NCI-H1048 (cell line): ENCODE results near the gene CTAGE8.
"Not testable (repeated sequence)": the region's sequence is repeated elsewhere in the genome, so short reads cannot be mapped to it uniquely, and the experiment has no call there.

Experiments
- DNase-seq: peaks from one replicate; lab custom pipeline; 2025; lab: John Stamatoyannopoulos, UW

Gene CTAGE8

DNA sequence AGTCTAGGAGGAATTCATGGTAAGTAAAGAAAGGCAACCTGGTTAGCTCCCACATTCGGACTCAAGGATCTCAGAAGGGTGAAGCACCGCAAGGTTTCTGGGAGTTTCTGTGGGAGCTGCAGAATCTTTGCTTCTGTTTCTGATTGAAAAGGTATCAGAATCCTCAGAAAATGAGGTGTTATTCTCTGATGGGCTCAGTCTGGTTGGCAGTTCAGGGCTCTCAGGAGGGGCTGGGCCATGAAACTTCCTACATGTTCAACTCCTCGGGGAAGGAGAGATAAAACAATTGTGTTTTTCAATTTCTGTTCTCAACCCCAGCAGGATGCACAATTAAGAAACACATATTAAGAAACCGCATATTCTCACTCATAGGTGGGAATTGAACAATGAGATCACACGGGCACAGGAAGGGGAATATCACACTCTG is 13.6 kb downstream of the CTAGE8 start:
- DNase-seq = no peak

DNA sequence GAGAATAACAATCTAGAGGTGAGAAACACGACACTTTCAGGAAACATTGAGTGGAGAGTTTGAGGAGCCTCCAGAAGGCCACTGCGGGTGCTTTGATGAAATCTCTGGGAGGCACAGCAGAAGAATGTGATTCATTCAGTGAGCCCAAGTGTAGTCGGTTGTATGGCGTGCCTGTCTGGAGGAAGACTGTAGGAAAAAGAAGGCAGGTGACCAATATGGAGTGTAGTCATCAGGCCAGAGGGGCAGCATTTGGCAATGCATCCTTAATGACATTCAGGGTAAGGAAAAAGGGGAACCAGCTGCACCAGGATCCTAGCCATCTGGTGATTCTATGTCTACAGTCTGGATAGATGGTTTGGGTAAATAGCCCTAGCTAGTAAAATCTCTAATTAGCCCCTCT is 16.8 kb downstream of the CTAGE8 start:
- DNase-seq = not testable (repeated sequence)

DNA sequence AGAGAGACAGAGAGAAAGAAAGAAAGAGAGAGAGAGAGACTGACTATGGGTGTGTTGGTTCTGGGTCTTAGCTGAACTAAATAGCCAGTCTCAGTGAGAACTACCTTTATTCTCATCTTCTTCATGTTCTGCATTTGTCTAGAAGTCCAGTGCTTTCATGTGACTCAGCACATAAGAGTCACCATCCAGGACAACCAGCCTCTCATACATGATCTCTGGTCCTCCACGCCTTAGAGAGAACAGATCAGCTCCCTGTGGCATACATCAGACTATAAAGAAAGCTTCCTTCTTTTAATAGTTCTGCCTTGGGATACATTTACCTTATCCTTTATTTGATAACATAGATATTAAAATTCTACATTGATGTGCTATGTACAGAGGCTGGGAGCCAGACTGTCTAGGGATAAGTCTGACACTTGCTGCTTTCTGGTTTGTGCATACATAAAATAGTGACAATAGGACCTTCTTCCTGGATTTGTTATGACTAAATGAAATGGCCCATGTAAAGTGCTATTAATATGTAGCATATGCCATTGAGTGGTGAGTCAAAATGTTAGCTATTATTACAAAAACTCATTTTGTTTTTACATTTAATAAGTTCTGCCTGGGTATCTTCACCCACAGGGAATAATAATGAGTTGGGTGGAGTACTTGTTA is 21.3 kb downstream of the CTAGE8 start:
- DNase-seq = not testable (repeated sequence)

DNA sequence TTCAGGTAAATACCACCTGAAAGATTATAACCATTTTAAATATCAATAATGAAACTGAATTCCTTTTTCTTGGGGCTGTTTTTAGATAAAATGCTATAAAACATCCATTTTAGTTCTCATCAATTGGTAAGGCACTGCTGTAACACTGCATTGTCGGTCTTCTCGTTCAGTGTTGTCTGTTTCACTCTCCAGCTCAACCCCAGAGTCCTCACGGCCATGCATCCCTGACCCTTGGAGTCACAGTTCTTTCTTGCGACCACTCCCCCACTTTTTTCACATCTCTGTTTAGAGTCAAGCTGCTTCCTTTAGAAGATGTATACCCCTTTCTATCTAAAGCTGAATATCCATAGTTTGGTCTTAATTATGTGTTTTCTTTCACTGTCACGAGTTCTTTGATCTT is 22.1 kb downstream of the CTAGE8 start:
- not testable (repeated sequence) for DNase-seq

DNA sequence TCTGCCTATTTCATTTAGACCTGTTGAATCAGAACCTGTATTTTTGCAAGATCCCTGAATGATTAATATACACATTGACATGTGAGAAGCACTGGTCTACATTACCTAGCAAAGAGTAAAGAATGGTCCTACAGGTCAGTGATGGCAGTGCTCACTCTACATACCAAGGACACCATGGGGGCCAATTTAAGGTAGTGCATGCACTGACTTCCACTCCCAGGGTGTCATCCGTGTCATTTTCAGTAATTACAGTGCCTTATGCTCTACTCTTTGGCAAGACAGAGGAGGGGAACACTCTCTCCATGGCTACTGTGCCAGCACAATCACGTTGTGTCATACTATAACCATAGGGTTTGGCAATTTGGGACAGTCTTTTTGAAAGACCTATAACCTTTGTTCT is 23.7 kb downstream of the CTAGE8 start:
- DNase-seq = not testable (repeated sequence)

DNA sequence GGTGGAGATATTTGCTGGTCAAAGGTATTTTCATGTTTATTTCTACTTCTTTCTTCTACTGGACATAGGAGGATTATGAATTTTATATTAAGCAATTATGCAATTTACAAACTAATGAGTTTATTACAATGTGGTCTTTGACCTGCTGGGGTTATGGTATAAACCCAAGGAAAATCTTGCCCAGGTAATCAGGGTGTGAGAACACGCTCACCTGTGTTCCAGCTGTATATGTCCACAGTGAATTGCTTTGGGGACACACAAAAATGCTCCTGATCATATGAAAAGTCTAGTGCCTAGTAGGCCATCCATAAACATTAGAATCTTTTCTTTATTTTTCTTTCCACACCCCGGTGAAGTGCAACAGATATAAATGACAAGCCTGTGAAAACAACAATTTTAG is 29.7 kb downstream of the CTAGE8 start, which contains the start of gene OR2A42:
OR2A42 (minus strand) TSS at position 241 of the 400 bp plus-strand sequence. CDS start 6,762 bp downstream, outside the sequence.
- DNase-seq = not testable (repeated sequence)

DNA sequence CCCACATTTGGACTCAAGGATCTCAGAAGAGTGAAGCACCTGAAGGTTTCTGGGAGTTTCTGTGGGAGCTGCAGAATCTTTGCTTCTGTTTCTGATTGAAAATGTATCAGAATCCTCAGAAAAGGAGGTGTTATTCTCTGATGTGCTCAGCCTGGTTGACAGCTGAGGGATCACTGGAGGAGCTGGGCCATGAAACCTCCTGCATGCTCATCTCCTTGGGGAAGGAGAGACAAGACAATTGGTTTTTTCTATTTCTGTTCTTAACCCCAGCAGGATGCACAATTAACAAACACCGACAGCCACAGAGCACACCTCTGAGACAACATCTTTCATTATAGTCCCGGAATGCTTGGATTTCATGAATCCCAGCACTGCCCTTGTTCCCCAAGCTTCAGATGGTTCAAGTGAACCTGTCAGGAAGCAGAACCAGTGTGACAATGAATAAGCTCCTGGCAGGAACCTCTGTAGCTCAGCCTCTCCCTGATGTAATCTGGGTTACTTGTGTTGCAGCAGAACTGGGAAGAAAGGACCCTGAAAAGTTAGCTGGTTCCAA is 30.5 kb downstream of the CTAGE8 start:
- not testable (repeated sequence) for DNase-seq

DNA sequence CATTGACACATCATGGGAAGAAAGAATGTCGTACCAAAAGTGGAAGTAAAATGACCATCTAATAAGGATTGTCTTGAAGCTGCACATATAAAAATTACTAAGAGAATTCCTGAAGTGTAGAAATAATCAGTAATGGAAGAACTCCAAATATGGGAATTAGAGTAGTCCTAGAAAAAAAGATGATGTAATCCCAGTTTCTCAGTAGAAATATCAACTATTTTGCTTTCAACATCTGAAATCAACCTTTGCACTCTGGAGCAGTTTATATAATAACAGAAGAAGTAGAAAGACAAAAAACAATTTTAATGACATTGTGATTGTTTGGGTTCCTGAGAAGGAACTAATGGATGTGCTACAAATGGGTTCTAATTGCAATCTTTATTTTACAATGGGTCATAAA is 36.0 kb downstream of the CTAGE8 start:
- DNase-seq = not testable (repeated sequence)

DNA sequence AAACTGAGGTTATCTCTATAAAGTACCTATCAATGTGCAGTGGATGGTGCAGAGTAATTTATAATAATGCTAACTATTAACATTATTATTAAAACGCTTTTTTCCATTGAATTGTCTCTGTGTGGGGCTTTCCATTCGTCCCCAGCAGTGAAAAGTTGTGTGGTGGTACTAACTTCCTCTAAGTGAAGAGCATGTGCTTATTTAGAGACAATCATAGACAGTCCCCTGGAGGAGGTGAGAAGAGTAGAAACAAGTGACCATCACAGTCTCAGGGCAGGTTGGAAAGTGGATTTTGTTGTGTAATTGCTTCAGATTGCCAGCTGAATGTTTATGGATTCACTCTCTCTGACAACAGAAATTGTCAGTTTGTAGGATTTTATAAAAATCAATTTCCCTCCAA is 38.1 kb downstream of the CTAGE8 start:
- DNase-seq = not testable (repeated sequence)

DNA sequence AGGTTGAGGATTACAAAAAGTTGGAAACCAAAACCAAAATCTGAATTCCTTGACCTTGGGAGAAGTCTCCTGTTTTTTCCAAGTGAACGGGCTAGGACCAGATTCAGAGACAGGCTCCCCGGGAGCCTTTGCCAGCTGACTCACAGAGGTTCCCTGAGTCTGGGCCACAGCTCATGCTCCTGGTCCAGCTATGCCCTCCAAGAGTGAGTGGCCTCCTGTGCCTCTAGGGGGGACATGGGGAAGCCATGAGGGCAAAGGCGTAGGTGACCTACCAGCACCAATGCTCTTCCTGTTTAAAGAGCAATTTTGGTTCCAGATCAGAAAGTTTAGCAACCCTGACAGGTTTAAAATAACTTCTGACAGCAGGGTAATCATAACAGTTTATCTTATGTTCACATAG is 40.3 kb downstream of the CTAGE8 start:
- DNase-seq = not testable (repeated sequence)

DNA sequence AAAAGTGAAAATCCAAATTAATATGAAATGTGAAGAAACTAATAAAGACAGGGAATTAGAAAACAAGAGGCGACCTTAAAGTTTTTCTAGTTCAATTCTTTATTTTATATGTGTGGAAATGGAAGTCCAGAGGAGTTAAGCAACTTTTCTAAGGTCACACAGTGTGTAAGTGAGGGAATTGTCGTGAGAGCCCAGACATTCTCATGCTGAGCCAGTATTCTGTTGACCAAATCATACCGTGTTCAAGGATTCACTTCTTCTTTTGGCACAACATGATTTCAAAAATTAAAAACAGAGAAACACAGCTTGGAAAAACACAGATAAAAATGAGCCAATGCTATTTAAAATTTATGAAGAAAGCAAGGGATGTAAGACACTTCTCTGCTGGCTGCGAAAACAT is 42.2 kb downstream of the CTAGE8 start:
- not testable (repeated sequence) for DNase-seq

DNA sequence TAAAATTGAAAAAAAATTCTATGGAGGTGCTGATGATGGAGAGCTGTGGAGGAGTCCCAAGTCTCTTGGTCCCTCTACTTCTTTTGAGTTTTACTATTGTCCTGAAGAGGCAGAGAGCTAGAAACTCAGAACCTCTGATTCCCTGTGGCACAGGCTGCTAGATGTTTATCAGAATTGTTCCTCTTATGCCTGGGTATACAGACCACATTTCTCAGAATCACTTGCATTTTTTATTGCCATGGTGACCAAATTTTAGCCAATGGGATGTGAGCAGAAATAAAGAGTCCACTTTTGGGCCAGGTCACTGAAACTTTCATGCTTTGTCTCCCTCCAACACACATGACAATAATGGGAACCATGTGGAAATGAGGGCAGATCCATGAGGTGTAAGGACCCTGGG is 45.4 kb downstream of the CTAGE8 start:
- DNase-seq = not testable (repeated sequence)

DNA sequence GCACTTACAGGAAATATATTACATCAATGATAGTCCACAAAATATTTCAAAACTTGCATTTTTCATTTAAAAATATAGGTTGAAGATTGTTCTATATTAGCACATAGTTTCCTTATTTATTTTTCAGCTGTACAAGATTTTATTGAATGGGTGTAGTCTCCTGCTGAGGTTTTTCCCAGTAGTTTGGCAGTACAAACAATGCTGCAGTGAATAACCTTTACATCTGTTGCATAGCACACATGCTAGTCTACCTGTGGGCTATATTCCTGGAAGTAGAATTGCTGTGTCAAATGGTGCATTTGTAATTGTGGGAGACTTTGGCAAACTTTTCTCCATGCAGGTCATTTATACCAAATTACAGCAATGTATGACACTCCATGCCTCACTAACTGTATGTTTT is 48.6 kb downstream of the CTAGE8 start:
- DNase-seq = not testable (repeated sequence)

DNA sequence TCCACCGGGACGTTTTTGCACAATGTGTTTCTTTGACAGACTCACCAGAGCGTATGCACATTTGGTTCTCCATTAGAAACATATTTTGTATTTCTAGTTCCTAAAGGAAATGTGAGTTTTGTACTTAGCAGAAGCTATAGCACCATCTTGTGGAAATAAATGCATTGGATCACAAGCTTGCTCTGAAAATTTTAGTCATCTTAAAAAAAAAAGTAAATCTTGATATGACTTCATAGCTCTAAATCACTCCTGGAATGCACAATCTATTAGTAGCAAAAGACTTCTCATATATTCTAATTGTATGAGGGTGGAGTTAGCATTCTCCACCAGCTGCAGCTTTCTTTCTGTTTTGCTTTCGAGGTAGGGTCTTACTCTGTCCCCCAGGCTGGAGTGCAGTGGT is 49.9 kb downstream of the CTAGE8 start:
- not testable (repeated sequence) for DNase-seq

DNA sequence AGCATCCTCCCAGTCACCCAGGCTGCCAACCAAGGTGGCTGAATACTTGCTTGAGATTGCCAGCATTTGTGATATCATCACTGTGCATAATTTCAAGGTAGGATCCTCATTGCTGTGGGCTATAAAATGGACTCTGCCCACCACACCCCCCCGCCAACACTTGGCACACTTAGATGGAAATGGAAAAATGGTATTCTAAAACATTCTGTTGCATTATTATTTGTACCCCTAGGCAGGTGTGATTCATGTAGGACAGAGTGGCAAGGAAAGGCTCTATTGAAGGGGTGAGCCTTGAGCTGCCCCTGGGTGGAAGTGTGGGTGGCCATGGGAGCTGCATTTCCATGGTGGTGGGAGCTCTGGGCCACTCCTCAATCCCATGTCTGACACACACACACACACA is 50.5 kb downstream of the CTAGE8 start:
- not testable (repeated sequence) for DNase-seq

DNA sequence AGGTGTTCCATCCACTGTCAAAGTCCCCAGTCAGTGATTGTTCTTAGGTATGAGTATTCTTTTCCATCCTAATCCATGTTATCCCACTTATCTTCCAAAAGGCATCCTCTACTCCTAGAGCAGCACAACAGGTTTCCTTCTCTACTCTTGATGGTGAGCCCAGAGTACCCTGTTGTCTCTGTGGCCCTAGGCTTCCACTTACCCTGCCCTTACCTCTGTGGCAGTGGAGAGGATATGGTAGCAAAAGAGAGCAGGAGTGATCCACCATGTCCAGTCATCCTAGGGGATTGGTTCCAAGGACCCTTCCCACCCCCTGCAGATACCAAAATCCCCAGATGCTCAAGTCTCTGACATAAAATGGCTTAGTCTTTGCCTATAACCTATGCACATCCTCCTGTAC is 51.9 kb downstream of the CTAGE8 start:
- not testable (repeated sequence) for DNase-seq
